Stimulated activated CD4-positive, alpha-beta T cell treated with anti-CD3 and anti-CD28 coated beads, TNF-alpha, amount 100 ng/mL, for 1 hour (primary cell): ENCODE results near the gene CHD8.
A peak's percentile ranks its signal among the peaks of the same experiment; 100 is the strongest.
"Not testable (repeated sequence)": the region's sequence is repeated elsewhere in the genome, so short reads cannot be mapped to it uniquely, and the experiment has no call there.

Experiments used
- DNase-seq, 3 donors: peaks; one replicate each; pipeline ENCODE4 v3.0.0-alpha.2; 2020; ENCODE audit warnings: low read depth in 3 of 3, low spot score in 1 of 3

CHD8 gene, protein sequence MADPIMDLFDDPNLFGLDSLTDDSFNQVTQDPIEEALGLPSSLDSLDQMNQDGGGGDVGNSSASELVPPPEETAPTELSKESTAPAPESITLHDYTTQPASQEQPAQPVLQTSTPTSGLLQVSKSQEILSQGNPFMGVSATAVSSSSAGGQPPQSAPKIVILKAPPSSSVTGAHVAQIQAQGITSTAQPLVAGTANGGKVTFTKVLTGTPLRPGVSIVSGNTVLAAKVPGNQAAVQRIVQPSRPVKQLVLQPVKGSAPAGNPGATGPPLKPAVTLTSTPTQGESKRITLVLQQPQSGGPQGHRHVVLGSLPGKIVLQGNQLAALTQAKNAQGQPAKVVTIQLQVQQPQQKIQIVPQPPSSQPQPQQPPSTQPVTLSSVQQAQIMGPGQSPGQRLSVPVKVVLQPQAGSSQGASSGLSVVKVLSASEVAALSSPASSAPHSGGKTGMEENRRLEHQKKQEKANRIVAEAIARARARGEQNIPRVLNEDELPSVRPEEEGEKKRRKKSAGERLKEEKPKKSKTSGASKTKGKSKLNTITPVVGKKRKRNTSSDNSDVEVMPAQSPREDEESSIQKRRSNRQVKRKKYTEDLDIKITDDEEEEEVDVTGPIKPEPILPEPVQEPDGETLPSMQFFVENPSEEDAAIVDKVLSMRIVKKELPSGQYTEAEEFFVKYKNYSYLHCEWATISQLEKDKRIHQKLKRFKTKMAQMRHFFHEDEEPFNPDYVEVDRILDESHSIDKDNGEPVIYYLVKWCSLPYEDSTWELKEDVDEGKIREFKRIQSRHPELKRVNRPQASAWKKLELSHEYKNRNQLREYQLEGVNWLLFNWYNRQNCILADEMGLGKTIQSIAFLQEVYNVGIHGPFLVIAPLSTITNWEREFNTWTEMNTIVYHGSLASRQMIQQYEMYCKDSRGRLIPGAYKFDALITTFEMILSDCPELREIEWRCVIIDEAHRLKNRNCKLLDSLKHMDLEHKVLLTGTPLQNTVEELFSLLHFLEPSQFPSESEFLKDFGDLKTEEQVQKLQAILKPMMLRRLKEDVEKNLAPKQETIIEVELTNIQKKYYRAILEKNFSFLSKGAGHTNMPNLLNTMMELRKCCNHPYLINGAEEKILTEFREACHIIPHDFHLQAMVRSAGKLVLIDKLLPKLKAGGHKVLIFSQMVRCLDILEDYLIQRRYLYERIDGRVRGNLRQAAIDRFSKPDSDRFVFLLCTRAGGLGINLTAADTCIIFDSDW (N-terminal part only)

DNA sequence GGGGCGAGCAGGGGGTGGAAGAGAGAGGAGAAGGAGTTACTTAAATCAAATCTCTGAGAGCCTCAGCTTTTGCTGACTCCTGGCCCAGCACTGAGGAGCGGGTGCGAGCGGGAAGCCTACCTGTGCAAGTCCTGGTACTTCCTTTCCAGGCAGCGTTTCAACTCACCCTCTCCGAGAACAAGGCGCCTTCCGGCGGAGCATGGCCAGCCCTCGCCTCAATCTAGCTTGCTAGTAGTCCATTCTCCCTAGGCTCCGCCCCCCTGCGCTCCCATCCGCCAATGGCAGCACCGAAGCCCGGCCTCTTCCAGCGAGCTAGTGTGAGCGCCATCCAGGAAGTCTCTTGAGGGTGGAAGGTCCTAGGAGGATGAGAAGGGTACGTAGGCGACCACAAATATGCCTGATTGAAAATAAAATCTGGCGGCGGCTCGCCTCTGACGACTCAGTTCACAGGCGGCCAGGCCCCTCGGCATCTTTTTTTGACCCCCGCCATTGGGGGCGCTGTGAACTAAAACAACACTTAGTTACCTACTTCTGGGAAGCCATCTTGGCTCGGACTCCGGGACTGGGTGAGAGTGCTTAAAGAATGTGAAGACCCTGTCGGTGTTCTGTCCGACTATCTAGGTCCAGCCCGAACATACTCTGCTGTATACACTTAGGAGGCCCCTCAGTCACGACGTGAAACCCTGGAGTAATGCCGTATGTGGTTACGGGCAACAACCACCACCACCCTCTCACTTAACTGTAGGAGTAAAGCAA, at the start of gene CHD8:
Gene CHD8 (minus strand): TSS at position 212 of the 756 bp plus-strand sequence. CDS start 24,480 bp downstream, outside the sequence.
- peak; percentile 93 to 99 (median 98) for DNase-seq

DNA sequence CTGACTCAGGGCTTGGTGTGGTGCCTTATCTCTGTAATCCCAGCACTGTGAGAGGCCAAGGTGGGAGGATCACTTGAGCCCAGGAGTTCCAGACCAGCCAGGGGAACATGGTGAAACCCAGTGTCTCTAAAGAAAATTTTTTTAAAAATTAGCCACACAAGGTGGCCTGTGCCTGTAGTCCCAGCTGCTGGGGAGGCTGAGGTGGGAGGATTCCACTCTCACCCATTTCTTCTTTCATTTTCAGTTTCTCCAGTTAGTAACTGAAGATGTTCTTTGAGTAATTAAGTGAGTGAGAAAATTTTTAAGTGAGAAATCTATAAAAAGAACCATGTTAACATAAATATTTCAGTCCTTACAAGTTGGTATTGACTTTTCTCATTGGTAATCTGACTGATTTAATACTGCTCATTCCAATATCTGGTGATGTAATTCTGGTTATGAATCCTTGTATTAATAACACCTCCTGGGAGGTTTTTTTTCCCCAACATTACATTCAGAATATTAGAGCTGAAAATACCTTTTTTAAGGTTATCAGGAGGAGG, 49.2 kb upstream of the CHD8 start:
- no peak for DNase-seq

DNA sequence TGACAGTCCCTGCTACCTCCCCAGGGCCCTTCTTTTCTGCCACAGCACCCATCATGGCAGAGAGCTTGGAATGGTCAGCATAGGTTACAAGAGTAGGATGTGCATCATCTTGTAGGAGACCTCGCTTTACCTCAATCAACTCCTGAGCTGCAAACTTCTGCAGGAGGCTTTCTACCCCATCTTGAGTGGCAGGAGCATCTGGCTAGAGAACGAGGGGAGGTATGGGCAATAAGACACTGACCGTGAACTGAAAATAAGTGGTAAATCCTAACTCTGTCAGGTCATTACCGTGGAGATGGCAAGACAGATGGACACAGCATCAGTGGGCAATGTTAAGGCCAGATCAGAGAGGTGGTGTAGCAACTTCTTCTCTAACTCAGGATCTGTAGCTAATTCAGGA, 47.5 kb upstream of the CHD8 start:
- no peak for DNase-seq

DNA sequence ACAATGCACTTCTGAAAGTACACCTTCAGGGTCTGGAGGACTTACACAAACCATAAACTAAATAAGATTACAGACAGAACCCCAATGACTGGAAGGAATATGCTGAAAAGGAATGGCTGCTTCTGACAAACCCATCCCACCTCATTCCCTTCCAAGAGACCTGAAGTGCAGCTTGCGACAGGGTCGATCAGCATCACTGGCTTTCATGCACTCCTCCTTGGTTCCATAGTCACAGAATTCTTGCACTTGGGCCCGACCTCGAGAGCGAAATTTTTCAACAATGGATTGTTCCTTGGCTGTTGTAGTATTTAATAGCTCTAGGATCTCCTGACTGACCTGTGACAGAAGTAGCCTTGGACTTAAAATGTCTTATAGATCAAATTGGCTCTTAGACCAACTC, 45.6 kb upstream of the CHD8 start:
- DNase-seq = no peak

DNA sequence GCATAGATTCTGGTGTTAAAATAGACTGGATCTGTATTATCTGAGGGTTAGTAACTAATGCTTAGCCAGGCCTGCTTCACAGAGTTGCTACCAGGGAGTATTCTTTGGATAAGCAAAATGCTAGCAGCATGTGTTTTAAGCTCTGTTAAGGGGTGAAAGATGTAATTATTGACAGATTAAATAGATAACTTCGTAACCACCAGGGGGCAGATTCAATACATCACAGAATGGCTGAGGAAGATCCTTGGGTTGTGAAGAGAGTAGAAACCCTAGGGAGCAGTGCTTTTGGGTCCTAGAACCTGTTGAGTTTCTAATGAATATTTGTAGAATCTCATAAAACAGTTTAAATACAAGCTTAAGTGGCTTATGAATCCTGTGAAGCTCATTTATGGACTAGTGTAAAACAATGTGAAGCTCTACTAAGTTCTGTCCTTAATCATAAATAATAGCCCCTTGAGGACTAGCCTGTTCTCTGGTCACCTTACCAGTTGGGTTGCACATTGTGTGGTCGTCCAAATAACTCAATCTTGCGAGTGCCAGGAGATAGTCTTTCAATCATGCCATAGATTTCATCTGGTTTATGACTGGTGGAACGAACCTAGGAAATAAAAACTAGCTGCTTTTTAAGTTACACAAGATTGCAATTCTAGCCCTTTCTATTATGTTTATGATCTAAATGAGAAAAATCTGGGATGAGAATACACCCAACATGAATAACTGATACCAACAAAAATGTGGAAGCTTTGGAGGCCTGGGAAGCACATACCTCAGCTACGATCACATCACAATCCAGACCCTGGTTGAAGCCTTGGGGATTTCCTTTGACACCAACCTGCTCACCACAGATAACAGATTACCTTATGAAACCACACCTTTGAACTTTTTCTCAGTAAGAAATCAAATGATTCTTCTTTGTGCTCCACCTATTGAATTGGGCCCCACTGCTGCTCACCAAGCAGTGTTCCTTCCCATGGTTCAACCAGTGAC, 42.9 kb upstream of the CHD8 start:
- DNase-seq = no peak

DNA sequence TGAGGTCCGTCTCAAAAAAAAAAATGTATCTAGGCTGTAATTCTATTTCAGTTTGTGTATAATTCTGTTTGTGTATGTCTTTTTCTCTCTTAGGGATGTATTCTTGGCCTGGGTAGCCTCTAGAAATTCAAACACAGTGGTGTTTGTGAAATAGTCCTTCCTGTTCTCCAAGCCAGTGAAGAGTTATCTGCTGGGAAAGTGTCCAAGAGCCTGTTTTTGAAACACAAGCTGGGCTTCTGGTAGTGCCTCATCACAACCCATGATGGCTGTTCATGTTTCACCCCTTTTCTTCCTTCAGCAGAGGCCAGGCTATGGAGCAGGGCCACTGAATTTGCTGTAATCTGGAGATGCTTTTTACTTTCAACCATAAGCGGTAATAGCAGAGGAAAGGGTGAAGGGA, 40.5 kb upstream of the CHD8 start:
- DNase-seq = no peak

DNA sequence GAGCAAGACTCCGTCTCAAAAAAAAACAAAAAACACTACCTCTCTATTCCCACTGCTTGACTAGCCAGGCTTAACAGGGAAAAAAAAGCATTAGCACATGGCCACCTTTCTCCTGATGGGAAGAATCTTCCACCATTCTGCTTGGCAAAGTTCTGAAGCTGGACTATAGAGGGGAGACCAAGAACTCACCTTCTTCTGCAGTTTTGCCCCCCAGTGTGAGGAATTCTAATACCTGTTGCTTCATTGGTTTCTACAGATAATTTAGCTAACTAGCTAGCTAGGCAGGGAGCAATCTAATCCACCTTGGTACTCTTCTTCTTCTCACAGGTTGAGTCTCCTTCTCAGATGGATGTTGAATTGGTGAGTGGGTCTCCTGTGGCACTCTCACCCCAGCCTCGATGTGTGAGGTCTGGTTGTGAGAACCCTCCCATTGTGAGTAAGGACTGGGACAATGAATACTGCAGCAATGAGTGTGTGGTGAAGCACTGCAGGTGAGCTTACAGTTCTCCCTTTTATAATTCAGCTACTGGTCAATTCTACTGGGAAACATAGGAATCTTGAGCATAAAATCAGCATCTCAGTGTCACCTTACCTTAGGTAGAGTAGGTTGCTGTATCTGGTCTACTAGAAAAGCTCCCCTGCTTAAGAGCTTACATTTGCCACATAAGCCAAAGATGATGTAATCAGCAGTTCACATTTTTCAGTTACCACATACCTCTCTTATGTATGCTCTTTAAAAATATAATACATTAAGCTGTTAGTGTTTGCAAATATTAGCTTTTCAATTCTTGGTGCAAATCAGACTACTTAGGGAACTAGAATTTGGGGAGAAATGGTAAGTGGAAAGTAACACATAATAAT, 39.2 kb upstream of the CHD8 start:
- DNase-seq = no peak

DNA sequence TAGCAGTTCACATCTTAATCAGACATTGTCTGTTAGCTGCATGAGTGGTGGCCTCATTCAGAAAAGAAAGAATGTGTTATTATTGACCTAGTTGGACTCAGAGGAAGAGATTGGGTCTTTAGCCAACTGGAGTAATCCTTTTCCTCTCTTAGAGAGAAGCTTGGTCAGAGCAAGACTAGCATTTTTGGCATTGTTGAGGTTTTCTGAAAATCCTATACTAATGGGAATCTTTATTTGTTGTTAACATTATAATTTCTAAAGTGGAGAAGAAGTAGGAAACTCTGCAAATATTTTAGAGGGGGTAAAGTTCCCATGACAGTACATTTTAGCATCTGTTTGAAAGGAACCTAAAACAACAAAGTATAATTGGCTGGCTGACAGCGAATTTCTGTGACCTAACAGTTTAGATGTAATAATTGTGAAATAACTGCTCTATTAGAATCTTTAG, 30.7 kb upstream of the CHD8 start:
- no peak for DNase-seq

DNA sequence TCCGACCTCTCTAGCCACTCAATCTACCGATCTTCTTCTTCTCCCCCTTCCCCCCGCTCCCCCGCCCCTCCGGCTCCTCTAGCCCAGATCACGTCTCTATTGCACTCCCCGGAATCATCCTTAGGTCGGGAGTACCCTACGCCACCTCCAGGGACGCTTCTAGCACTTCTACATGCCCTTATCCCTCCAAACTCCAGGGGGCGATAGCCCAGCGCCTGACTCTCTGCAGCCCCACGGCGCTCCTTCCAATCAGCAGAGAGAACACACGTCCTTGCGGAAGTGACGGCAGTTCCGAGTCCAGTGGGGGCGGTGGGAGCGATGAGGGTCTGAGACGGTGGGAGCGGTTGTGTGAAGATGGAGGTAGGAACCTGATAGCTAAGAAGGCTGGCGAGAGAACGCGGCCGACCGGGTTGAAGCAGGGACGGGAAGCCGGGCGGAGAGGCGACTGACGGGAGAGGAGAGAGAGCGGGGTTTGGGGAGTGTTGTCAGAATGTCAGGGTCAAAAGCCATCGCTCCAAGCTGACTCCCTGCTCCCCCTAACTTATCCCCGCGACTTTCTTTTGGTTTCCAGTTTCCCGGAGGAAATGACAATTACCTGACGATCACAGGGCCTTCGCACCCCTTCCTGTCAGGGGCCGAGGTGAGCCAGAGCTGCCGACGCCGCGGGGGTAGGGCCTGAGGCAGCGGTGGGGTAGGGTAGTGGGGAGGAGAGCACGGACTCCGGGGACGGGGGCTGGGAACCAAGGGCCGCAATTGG, 21.2 kb upstream of the CHD8 start, which contains the start of the genes RAB2B and TOX4:
Gene RAB2B (minus strand): TSS at position 35 of the 757 bp plus-strand sequence. CDS start 87 bp downstream, outside the sequence.
Gene TOX4 (plus strand): TSS at position 271 of the 757 bp plus-strand sequence. CDS start 84 bp downstream, at position 355.
- peak; percentile 76 to 90 (median 89) for DNase-seq

DNA sequence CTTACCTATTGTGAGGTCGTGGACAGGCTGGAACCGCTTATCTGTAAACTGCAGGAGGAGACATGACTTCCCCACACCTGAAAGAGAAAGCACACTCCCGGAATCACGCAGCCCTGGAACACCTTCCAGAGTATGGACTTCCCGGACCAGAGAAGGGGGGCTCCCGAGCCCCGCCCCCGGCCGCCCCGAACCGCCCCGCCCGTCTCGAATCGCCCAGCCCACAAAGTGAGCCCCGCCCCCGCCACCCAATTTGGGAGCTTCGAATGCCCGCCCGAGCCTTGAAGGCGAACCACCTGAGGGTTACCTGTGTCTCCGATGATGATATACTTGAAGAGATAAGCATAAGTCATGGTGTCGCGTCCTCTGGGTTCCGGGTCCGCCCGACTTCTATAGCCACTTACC, 20.6 kb upstream of the CHD8 start:
- peak in 2 of 3 donors; percentile 59 to 77 for DNase-seq

DNA sequence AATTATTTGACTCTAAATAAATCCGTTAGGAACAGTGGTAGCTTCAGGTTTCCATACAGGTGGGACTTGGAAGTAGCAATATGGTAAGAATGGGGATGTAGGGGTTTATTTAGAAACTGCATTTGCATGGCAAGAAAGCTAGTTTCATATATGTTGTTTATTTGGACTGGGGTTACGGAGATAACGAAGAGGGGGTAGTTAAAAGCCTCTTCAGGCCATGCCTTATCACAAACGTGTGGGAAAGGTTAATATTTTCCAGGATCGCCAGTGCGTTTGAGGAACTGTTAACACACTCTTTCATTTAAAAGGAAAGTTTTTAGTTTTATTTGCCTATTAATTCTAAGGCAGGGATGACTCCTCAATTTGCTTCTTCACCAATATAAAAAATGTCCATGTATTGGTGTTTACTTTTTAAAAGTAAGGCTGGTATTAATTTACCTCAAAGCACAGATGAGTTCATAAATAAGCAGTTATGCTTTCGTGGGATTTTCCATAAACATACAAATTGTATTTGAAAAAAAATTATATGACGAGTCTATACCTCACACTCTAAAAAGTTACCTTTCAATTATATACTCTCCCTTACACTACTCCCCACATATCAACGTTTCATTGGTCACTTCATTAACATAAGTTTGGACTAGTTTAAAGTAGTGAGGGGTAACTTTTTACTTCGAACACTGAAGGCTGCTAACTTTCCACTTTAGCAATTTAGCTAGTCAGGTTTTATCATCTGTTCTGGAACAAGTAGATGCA, 20.0 kb upstream of the CHD8 start:
- no peak for DNase-seq

DNA sequence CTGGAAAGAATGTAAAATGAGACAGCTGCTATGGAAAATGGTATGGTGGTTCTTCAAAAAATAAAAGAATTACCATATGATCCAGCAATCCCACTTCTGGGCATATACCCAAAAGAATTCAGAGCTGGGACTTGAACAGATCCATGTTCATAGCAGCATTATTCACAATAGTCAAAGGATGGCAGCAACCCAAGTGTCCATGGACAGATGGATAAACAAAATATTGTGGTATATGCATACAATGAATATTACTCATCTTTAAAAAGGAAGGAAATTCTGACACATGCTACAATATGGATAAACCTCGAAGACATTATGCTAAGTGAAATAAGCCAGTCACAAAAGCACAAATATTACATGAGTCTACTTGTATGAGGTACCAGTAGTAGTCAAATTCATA, 11.7 kb upstream of the CHD8 start:
- DNase-seq = no peak

DNA sequence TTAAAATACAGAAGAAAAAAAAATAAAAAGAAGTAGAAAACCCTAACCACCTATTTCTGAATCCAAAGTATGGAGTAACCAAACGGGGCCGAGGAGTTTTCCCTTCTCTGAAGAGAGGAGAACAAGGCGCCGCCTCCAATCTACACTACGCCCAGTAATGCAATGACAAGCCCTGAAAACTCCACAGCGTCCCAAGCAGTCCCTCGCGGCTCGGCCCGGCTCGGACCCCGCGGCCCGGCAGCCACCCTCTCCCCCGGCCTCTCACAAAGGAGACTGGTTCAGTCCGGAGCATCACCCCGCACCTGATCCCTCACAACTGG, 371 bp downstream of the CHD8 start:
- no peak for DNase-seq

DNA sequence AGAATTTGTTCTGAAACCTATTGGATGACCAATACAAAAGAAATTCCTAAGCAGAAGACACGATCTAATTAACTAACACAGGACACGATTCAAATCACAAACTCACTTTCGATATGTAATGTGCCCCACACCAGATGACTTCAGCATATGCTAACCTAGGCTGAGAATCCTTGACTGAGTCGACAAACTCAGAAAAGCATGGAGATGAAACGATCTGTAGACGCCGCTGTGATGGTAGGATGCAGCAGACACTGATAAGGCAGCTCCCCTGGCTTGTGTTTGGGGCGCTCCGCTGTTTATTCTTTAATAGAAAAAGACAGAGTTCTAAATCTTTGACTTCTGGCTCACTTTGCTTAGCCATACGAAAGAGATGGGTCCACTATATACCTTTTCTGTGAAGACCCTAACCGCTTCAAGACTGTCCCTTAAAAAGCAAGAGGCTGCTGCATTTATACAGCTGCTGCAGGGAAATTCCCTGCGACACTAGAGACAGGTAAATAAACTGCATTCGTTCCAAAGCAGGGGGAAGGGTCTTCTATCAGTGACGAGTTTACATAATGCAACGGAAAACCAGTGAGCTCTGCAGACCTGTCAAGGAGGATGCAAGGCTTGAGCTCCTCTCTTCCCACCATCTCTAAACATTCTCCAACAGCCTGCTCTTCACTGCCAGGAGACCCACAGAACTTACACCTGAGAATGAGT, 929 bp downstream of the CHD8 start:
- no peak for DNase-seq

DNA sequence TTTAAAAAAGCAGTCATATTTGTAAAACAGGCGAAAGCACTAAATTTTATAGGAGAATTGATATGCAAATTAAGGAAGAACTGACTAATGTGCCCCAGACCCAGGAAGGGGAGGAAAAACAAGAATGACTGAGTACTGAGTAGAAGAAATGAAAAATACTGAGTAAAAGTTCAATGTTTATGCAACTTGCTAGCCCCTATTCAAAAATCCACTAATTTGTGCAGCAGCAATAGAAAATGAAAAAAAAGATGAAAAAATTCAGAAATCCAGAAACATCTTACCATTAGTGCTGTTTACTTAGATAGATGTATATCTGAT, 6.1 kb downstream of the CHD8 start:
- DNase-seq = no peak

DNA sequence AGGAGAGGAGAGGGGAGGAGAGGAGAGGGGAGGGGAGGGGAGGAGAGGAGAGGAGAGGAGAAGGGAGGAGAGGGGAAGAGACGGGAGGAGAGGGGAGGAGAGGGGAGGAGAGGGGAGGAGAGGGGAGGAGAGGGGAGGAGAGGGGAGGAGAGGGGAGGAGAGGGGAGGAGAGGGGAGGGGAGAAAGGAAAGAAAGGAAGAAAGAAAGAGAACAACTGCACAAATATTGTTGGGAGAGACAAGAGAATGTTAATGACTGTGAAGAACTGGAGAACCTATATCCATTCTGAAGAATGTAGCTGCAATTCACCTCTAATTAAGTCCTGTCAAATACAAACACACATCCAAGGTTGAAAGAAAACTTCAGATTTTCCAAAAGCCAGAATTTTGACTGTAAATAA, 13.3 kb downstream of the CHD8 start:
- DNase-seq = not testable (repeated sequence)
